ENCODE measurements around the gene IDUA.
"Not testable (repeated sequence)": the region's sequence is repeated elsewhere in the genome, so short reads cannot be mapped to it uniquely, and the experiment has no call there.

The IDUA gene

GRCh38 chr4:986879-987623 lies at the start of gene IDUA:
IDUA (plus strand) TSS chr4:987044; CDS start chr4:987085, 41 bp downstream.
- DNase-seq: peak; percentile 72

- DNase-seq: not testable (repeated sequence)
Observed at GRCh38 chr4:939508-939907, 47.3 kb upstream of the IDUA start.

GRCh38 chr4:945274-946102 lies 41.4 kb upstream of the IDUA start:
- DNase-seq: no peak

GRCh38 chr4:946103-946450 lies 40.8 kb upstream of the IDUA start:
- no peak for DNase-seq

- DNase-seq: no peak
Observed at GRCh38 chr4:946517-947471, 40.0 kb upstream of the IDUA start.

GRCh38 chr4:947491-947971 lies 39.3 kb upstream of the IDUA start:
- DNase-seq: no peak

- no peak for DNase-seq
Observed at GRCh38 chr4:948101-948935, 38.5 kb upstream of the IDUA start.

GRCh38 chr4:948936-949300 lies 37.9 kb upstream of the IDUA start:
- DNase-seq: no peak

GRCh38 chr4:949656-950055 lies 37.2 kb upstream of the IDUA start:
- no peak for DNase-seq

- DNase-seq: no peak
Observed at GRCh38 chr4:950136-951020, 36.5 kb upstream of the IDUA start.

GRCh38 chr4:951186-951585 lies 35.7 kb upstream of the IDUA start:
- DNase-seq: no peak

- DNase-seq: no peak
Observed at GRCh38 chr4:951594-952468, 35.0 kb upstream of the IDUA start.

GRCh38 chr4:952881-953573 lies 33.8 kb upstream of the IDUA start:
- no peak for DNase-seq

GRCh38 chr4:953574-953915 lies 33.3 kb upstream of the IDUA start:
- DNase-seq: no peak

GRCh38 chr4:954211-955020 lies 32.4 kb upstream of the IDUA start:
- no peak for DNase-seq

GRCh38 chr4:955161-955921 lies 31.5 kb upstream of the IDUA start:
- no peak for DNase-seq

- DNase-seq: no peak
Observed at GRCh38 chr4:955931-956381, 30.9 kb upstream of the IDUA start.

Data from fibroblast of skin of right biceps (primary cell).